Measurements from ENCODE around the gene SMG6.

Gene SMG6

GRCh38 chr17:2197271-2197670 lies 106.3 kb downstream of the SMG6 start:
- DNase-seq, result no peak

GRCh38 chr17:2195729-2196128 lies 107.9 kb downstream of the SMG6 start:
- no peak for DNase-seq

- no peak for DNase-seq
Measured at GRCh38 chr17:2194889-2195335, 108.7 kb downstream of the SMG6 start.

- no peak for DNase-seq
Measured at GRCh38 chr17:2192367-2193057, 111.1 kb downstream of the SMG6 start.

GRCh38 chr17:2191785-2192184 lies 111.8 kb downstream of the SMG6 start:
- no peak for DNase-seq

- DNase-seq, result no peak
Measured at GRCh38 chr17:2191227-2191626, 112.4 kb downstream of the SMG6 start.

- no peak for DNase-seq
Measured at GRCh38 chr17:2190014-2190413, 113.6 kb downstream of the SMG6 start.

GRCh38 chr17:2188971-2189630 lies 114.5 kb downstream of the SMG6 start:
- no peak for DNase-seq

- DNase-seq, result no peak
Measured at GRCh38 chr17:2187758-2188157, 115.8 kb downstream of the SMG6 start.

GRCh38 chr17:2186937-2187336 lies 116.6 kb downstream of the SMG6 start:
- DNase-seq, result no peak

GRCh38 chr17:2184993-2185931 lies 118.3 kb downstream of the SMG6 start:
- DNase-seq, result no peak

GRCh38 chr17:2183346-2183745 lies 120.2 kb downstream of the SMG6 start:
- no peak for DNase-seq

- no peak for DNase-seq
Measured at GRCh38 chr17:2181897-2182448, 121.6 kb downstream of the SMG6 start.

- DNase-seq, result peak; percentile 64
Measured at GRCh38 chr17:2181206-2181896, 122.2 kb downstream of the SMG6 start.

- DNase-seq, result peak; percentile 59
Measured at GRCh38 chr17:2180768-2181167, 122.8 kb downstream of the SMG6 start.

GRCh38 chr17:2179615-2180295 lies 123.8 kb downstream of the SMG6 start:
- DNase-seq, result peak; percentile 97

- no peak for DNase-seq
Measured at GRCh38 chr17:2178798-2179501, 124.6 kb downstream of the SMG6 start.

- DNase-seq, result peak; percentile 57
Measured at GRCh38 chr17:2177235-2177811, 126.3 kb downstream of the SMG6 start.

- no peak for DNase-seq
Measured at GRCh38 chr17:2176499-2177169, 127.0 kb downstream of the SMG6 start.

GRCh38 chr17:2175294-2175628 lies 128.3 kb downstream of the SMG6 start:
- no peak for DNase-seq

Measured in NCI-H1092 treated with DMSO at 0.1 percent for 48 hours (cell line).